HepG2 (cell line): ENCODE results near the gene TRIP6. TPM values are rescaled to one million over a fixed set of nuclear protein-coding genes. Genes with fewer than 3 reads are reported as not detected.

Experiments
- ATAC-seq: fragments of 200-7000 bp; cut with Tn5 transposase; 3 replicates; pipeline ENCODE4 v1.9.1; 2020; ENCODE audit warnings: mild to moderate bottlenecking, moderate library complexity
- BruUV-seq: library from RNA; stranded (reverse); fragments of 400-500 nt; replicated peaks from 2 replicates; lab custom pipeline; 2021; lab: Mats Ljungman, UMichigan
- CTCF ChIA-PET: fragments of 300-600 bp; formaldehyde crosslinking; extraction: SDS; loops from one replicate; lab custom pipeline; 2021; ENCODE audit warnings: low total read pairs, inconsistent platforms, low intra/inter-chr PET ratio; lab: Yijun Ruan, JAX
- POLR2A ChIA-PET: fragments of 350-600 bp; sonication (Branson Sonifier 250); formaldehyde crosslinking; loops from one replicate; lab custom pipeline; 2020; ENCODE audit warnings: antibody characterized with exemption, inconsistent platforms; lab: Yijun Ruan, JAX
- DNase-seq: peaks from one replicate; pipeline ENCODE4 v3.0.0-alpha.2; 2015; ENCODE audit warnings: low spot score
- FAIRE-seq: peaks from 3 replicates; lab custom pipeline; 2011; peaks lifted over from hg19 to GRCh38; lab: Jason Lieb, UNC
- H2AFZ ChIP-seq: one replicate; pipeline ENCODE4 v1.6.1; 2011; ENCODE audit warnings: low read length, inconsistent platforms
- H3K27ac ChIP-seq: fragments of 300-600 bp; 3 replicates; pipeline ENCODE4 v1.8.0; 2011; ENCODE audit warnings: mixed run types, mild to moderate bottlenecking, mixed read lengths, low read length, inconsistent platforms; ENCODE audit not compliant: insufficient read depth; ENCODE audit errors: extremely low read length
- H3K27me3 ChIP-seq, 2 experiments: fragments of 200-600 bp in 1 of 2; 2 replicates in 1 of 2; 3 replicates in 1 of 2; pipeline versions ENCODE4 v1.6.0 to v1.8.0; 2011; ENCODE audit warnings: low read length in 2 of 2, mild to moderate bottlenecking in 2 of 2, moderate library complexity in 2 of 2, inconsistent platforms in 1 of 2; ENCODE audit not compliant: insufficient read depth in 2 of 2, control insufficient read depth in 1 of 2
- H3K36me3 ChIP-seq, 2 experiments: fragments of 200-600 bp in 1 of 2; replicated peaks in 1 of 2; 2 replicates in 1 of 2; 3 replicates in 1 of 2; pipeline versions ENCODE4 v1.5.1 to v1.8.0; 2011; ENCODE audit warnings: low read length in 2 of 2, inconsistent platforms in 1 of 2; ENCODE audit not compliant: insufficient read depth in 2 of 2, control insufficient read depth in 1 of 2
- H3K4me1 ChIP-seq: 2 replicates; pipeline ENCODE4 v1.5.1; 2012; ENCODE audit warnings: low read length, inconsistent platforms; ENCODE audit not compliant: insufficient read depth
- H3K4me2 ChIP-seq: 2 replicates; pipeline ENCODE4 v1.6.0; 2011; ENCODE audit warnings: low read depth, low read length, inconsistent platforms
- H3K4me3 ChIP-seq, 3 experiments: fragments of 200-600 bp in 1 of 3; sonication (generic), shearing (Covaris generic) in 1 of 3; replicated peaks in 1 of 3; 2 replicates each; pipeline ENCODE4 v1.5.1; 2011 to 2016; ENCODE audit warnings: low read length in 3 of 3, inconsistent platforms in 2 of 3, low read depth in 2 of 3, mild to moderate bottlenecking in 2 of 3, control low read depth in 1 of 3, mixed read lengths in 1 of 3; ENCODE audit not compliant: insufficient read depth in 1 of 3
- H3K79me2 ChIP-seq: one replicate; pipeline ENCODE4 v1.6.1; 2011; ENCODE audit warnings: low read length, inconsistent platforms; ENCODE audit not compliant: insufficient read depth
- H3K9ac ChIP-seq: 2 replicates; pipeline ENCODE4 v1.6.0; 2011; ENCODE audit warnings: mild to moderate bottlenecking, low read depth, low read length, inconsistent platforms; ENCODE audit not compliant: insufficient read depth
- H3K9me3 ChIP-seq: 2 replicates; pipeline ENCODE4 v1.5.1; 2012; ENCODE audit warnings: mild to moderate bottlenecking, low read length
- H4K20me1 ChIP-seq: 2 replicates; pipeline ENCODE4 v1.6.0; 2011; ENCODE audit warnings: inconsistent platforms, mild to moderate bottlenecking, low read length, moderate library complexity; ENCODE audit not compliant: insufficient read depth
- CCAR2 ChIP-seq: fragments of 200-400 bp; formaldehyde crosslinking; optimal IDR thresholded peaks from 2 replicates; pipeline ENCODE3; 2018; ENCODE audit warnings: low read depth, mild to moderate bottlenecking, low read length, moderate library complexity
- CEBPG ChIP-seq: IDR thresholded peaks from 2 replicates; pipeline ENCODE4 v1.6.1; 2016
- FIP1L1 ChIP-seq: fragments of 200-400 bp; formaldehyde crosslinking; IDR thresholded peaks from 2 replicates; pipeline ENCODE4 v1.6.1; 2018; ENCODE audit warnings: low read depth, mild to moderate bottlenecking, low read length, moderate library complexity, borderline replicate concordance; ENCODE audit not compliant: insufficient read depth
- FLYWCH1 ChIP-seq: sonication (generic); formaldehyde crosslinking; IDR thresholded peaks from 2 replicates; pipeline ENCODE4 v1.8.1; 2023; ENCODE audit warnings: mild to moderate bottlenecking, missing genetic modification reagents
- HDAC2 ChIP-seq: sonication (generic); formaldehyde crosslinking; IDR thresholded peaks from 2 replicates; pipeline ENCODE4 v1.4.0; 2020; ENCODE audit warnings: missing genetic modification reagents
- NFATC3 ChIP-seq: sonication (generic); formaldehyde crosslinking; IDR thresholded peaks from 2 replicates; pipeline ENCODE4 v1.5.1; 2020; ENCODE audit warnings: mild to moderate bottlenecking, missing genetic modification reagents
- NKX3-1 ChIP-seq: sonication (generic); formaldehyde crosslinking; IDR thresholded peaks from 2 replicates; pipeline ENCODE4 v1.5.0; 2020; ENCODE audit warnings: missing genetic modification reagents
- NR2F1 ChIP-seq, 2 experiments: fragments of 450-650 bp in 1 of 2; formaldehyde crosslinking in 1 of 2; IDR thresholded peaks; 2 replicates each; pipeline versions ENCODE4 v1.5.0 to v1.6.1; 2016 to 2020; ENCODE audit warnings: mild to moderate bottlenecking in 1 of 2, missing compliant biosample characterization in 1 of 2, missing genetic modification reagents in 1 of 2, moderate library complexity in 1 of 2
- PITX1 ChIP-seq: sonication (generic); formaldehyde crosslinking; IDR thresholded peaks from 2 replicates; pipeline ENCODE4 v1.5.1; 2020; ENCODE audit warnings: mild to moderate bottlenecking, missing genetic modification reagents
- POLR2AphosphoS2 ChIP-seq: IDR thresholded peaks from 2 replicates; pipeline ENCODE4 v1.6.1; 2011; ENCODE audit warnings: low read depth, low read length, improper control_type of control experiment
- RBFOX2 ChIP-seq: fragments of 200-400 bp; formaldehyde crosslinking; IDR thresholded peaks from 2 replicates; pipeline ENCODE4 v1.6.1; 2017; ENCODE audit warnings: low read depth, mild to moderate bottlenecking, low read length
- SETDB1 ChIP-seq: sonication (generic); formaldehyde crosslinking; IDR thresholded peaks from 2 replicates; pipeline ENCODE4 v1.5.1; 2020; ENCODE audit warnings: missing genetic modification reagents, mild to moderate bottlenecking, borderline replicate concordance
- SIX1 ChIP-seq: sonication (generic); formaldehyde crosslinking; IDR thresholded peaks from 2 replicates; pipeline ENCODE4 v1.4.0; 2020; ENCODE audit warnings: missing genetic modification reagents, borderline replicate concordance
- ZC3H13 ChIP-seq: sonication (generic); formaldehyde crosslinking; IDR thresholded peaks from 2 replicates; pipeline ENCODE4 v1.8.1; 2023; ENCODE audit warnings: mild to moderate bottlenecking, missing genetic modification reagents, moderate library complexity
- ZKSCAN8 ChIP-seq: IDR thresholded peaks from 2 replicates; pipeline ENCODE4 v1.6.1; 2016; ENCODE audit warnings: borderline replicate concordance, missing genetic modification reagents, missing compliant biosample characterization
- WGBS: methylation state at CpG from one replicate; pipeline ENCODE4 v1.1.6; 2017; ENCODE audit warnings: low lambda C conversion rate; 5-methylcytosine and 5-hydroxymethylcytosine counted together
- in situ Hi-C: cut with HindIII; loops from 2 replicates; pipeline ENCODE4 v1.10.0; 2017; ENCODE audit warnings: low pct_unique_long_range_greater_than_20kb; ENCODE audit not compliant: extremely low pct_ligation_motif_present
- intact Hi-C: fragments of 100-400 bp; cut with micrococcal nuclease; formaldehyde crosslinking; loops from one replicate; pipeline ENCODE4 v1.10.0; 2022; ENCODE audit not compliant: unreplicated experiment
- polyA plus RNA-seq, 8 experiments: library from polyadenylated mRNA; depleted of rRNA in 3 of 8; stranded (reverse) in 7 of 8; unstranded in 1 of 8; fragments of >200 nt; fragmentation: Illumina TruSeq in 4 of 8; extraction: Trizol in 4 of 8; gene quantifications; 2 replicates each; pipeline versions ENCODE4 v1.2.1 to v1.2.3, GENCODE V29; 2011 to 2016; ENCODE audit warnings: low read depth in 4 of 8, missing spikeins in 1 of 8, mixed read lengths in 1 of 8; ENCODE audit not compliant: insufficient read depth in 1 of 8
- total RNA-seq, 5 experiments: library from RNA; depleted of rRNA; stranded (reverse); fragments of >200 nt; fragmentation: Illumina TruSeq; extraction: Trizol; gene quantifications; 2 replicates each; pipeline ENCODE4 v1.2.3, GENCODE V29; 2016; ENCODE audit warnings: low read depth in 1 of 5
- TF ChIP-seq, protein P1 (sequence below): sonication (generic); formaldehyde crosslinking; IDR thresholded peaks from 2 replicates; pipeline ENCODE4 v1.5.1; 2020; ENCODE audit warnings: mild to moderate bottlenecking, missing genetic modification reagents, moderate library complexity
- TF ChIP-seq, protein P2 (sequence below): IDR thresholded peaks from 2 replicates; pipeline ENCODE4 v1.6.1; 2016; ENCODE audit warnings: missing compliant biosample characterization, missing genetic modification reagents, borderline replicate concordance
- TF ChIP-seq, protein P3 (sequence below): sonication (generic); formaldehyde crosslinking; IDR thresholded peaks from 2 replicates; pipeline ENCODE4 v1.4.0; 2020; ENCODE audit warnings: mild to moderate bottlenecking, low read depth, missing genetic modification reagents
- TF ChIP-seq, protein P4 (sequence below): IDR thresholded peaks from 2 replicates; pipeline ENCODE4 v1.6.1; 2016; ENCODE audit warnings: control low read depth

The TRIP6 gene
- total and polyA plus RNA-seq, 2 of the 13 experiments (the other 11 are each of a cell fraction or from before 2014, with no cell fraction given): 0.34 to 0.38 TPM

DNA sequence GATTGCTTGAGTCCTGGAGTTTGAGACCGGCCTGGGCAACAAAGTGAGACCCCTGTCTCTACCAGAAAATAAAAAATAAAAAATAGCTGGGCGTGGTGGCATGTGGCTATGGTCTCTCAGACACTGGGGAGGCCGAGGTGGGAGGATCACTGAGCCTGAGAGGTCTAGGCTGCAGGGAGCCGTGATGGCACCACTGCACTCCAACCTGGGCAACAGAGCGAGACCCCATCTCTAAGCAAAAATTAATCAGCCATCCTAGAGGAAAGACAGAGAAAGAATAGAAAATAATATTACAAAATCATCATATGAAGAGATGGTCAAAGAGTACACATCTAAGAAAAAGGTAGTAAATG, 34.9 kb upstream of the TRIP6 start:
- Histone ChIP-seq H3K27me3 (no peaks in the 10 kb centered on the region), H3K27ac (peak overlapping the region; percentile 71), H3K4me1 (peaks cover 82% of the 10 kb centered on the region), H3K9ac (peak overlapping the region; percentile 44), H3K9me3 (no peaks in the 10 kb centered on the region), H2AFZ (no peak overlapping the region), H3K36me3 (no peaks in the 10 kb centered on the region), H3K4me3 (peak overlapping the region; percentile 31 to 53 (median 34); a peak in 2 of 6 replicates), H3K4me2 (peak overlapping the region; percentile 78), H3K79me2 (peaks cover 9% of the 10 kb centered on the region), H4K20me1 (no peaks in the 10 kb centered on the region)
- DNase-seq (no peak), ATAC-seq (no peak), FAIRE-seq (no peak)
- CTCF ChIA-PET: no interaction called here
- POLR2A ChIA-PET: interaction anchor here (0.8 to 2.7 kb wide), 16 partner anchors 12 to 246 kb away, joined by 3 to 39 read pairs (median 4); partner anchors contain the start of genes EPO, FBXO24, MOSPD3 and POP7
- 37% methylated on average over 5 of the region's 5 CpGs for WGBS
- BruUV-seq: no TSS peak
- in situ Hi-C loops (no loop called here), intact Hi-C loops (no loop called here)
- TF ChIP-seq SIX1 (CRISPR knock-in tag): no peak
- no peak for TF ChIP-seq CEBPG (CRISPR knock-in tag)
- TF ChIP-seq, protein P1, sequence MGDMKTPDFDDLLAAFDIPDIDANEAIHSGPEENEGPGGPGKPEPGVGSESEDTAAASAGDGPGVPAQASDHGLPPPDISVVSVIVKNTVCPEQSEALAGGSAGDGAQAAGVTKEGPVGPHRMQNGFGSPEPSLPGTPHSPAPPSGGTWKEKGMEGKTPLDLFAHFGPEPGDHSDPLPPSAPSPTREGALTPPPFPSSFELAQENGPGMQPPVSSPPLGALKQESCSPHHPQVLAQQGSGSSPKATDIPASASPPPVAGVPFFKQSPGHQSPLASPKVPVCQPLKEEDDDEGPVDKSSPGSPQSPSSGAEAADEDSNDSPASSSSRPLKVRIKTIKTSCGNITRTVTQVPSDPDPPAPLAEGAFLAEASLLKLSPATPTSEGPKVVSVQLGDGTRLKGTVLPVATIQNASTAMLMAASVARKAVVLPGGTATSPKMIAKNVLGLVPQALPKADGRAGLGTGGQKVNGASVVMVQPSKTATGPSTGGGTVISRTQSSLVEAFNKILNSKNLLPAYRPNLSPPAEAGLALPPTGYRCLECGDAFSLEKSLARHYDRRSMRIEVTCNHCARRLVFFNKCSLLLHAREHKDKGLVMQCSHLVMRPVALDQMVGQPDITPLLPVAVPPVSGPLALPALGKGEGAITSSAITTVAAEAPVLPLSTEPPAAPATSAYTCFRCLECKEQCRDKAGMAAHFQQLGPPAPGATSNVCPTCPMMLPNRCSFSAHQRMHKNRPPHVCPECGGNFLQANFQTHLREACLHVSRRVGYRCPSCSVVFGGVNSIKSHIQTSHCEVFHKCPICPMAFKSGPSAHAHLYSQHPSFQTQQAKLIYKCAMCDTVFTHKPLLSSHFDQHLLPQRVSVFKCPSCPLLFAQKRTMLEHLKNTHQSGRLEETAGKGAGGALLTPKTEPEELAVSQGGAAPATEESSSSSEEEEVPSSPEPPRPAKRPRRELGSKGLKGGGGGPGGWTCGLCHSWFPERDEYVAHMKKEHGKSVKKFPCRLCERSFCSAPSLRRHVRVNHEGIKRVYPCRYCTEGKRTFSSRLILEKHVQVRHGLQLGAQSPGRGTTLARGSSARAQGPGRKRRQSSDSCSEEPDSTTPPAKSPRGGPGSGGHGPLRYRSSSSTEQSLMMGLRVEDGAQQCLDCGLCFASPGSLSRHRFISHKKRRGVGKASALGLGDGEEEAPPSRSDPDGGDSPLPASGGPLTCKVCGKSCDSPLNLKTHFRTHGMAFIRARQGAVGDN (CRISPR knock-in tag): peak; percentile 7; the same call in 1 of the 2 replicates
- TF ChIP-seq FIP1L1: no peak
- no peak for TF ChIP-seq ZKSCAN8 (CRISPR knock-in tag)
- TF ChIP-seq POLR2AphosphoS2: no peak
- no peak for TF ChIP-seq HDAC2
- no peak for TF ChIP-seq ZC3H13
- TF ChIP-seq NKX3-1 (CRISPR knock-in tag): peak; percentile 32; the same call in 1 of the 2 replicates
- no peak for TF ChIP-seq FLYWCH1 (CRISPR knock-in tag)
- TF ChIP-seq SETDB1 (CRISPR knock-in tag): no peak
- no peak for TF ChIP-seq CCAR2
- TF ChIP-seq, protein P2, sequence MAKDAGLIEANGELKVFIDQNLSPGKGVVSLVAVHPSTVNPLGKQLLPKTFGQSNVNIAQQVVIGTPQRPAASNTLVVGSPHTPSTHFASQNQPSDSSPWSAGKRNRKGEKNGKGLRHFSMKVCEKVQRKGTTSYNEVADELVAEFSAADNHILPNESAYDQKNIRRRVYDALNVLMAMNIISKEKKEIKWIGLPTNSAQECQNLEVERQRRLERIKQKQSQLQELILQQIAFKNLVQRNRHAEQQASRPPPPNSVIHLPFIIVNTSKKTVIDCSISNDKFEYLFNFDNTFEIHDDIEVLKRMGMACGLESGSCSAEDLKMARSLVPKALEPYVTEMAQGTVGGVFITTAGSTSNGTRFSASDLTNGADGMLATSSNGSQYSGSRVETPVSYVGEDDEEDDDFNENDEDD (CRISPR knock-in tag): no peak
- TF ChIP-seq, protein P3, sequence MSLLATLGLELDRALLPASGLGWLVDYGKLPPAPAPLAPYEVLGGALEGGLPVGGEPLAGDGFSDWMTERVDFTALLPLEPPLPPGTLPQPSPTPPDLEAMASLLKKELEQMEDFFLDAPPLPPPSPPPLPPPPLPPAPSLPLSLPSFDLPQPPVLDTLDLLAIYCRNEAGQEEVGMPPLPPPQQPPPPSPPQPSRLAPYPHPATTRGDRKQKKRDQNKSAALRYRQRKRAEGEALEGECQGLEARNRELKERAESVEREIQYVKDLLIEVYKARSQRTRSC (CRISPR knock-in tag): no peak
- TF ChIP-seq, protein P4, sequence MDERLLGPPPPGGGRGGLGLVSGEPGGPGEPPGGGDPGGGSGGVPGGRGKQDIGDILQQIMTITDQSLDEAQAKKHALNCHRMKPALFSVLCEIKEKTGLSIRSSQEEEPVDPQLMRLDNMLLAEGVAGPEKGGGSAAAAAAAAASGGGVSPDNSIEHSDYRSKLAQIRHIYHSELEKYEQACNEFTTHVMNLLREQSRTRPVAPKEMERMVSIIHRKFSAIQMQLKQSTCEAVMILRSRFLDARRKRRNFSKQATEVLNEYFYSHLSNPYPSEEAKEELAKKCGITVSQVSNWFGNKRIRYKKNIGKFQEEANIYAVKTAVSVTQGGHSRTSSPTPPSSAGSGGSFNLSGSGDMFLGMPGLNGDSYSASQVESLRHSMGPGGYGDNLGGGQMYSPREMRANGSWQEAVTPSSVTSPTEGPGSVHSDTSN (CRISPR knock-in tag): no peak
- no peak for TF ChIP-seq NFATC3 (CRISPR knock-in tag)
- no peak for TF ChIP-seq NR2F1 (CRISPR knock-in tag; IDR thresholded peaks at IDR 0.05)
- TF ChIP-seq RBFOX2: no peak
- no peak for TF ChIP-seq PITX1 (CRISPR knock-in tag)
